Fibroblast of skin of scalp (primary cell): ENCODE data around the gene ACACA.

ENCODE experiments used
- DNase-seq: peaks from one replicate; pipeline ENCODE4 v3.0.0-alpha.2; 2013

Gene ACACA

GRCh38 chr17:37221865-37222264 lies 184.8 kb downstream of the ACACA start:
- no peak for DNase-seq

GRCh38 chr17:37220607-37220953 lies 186.1 kb downstream of the ACACA start:
- DNase-seq = peak; percentile 34

DNA sequence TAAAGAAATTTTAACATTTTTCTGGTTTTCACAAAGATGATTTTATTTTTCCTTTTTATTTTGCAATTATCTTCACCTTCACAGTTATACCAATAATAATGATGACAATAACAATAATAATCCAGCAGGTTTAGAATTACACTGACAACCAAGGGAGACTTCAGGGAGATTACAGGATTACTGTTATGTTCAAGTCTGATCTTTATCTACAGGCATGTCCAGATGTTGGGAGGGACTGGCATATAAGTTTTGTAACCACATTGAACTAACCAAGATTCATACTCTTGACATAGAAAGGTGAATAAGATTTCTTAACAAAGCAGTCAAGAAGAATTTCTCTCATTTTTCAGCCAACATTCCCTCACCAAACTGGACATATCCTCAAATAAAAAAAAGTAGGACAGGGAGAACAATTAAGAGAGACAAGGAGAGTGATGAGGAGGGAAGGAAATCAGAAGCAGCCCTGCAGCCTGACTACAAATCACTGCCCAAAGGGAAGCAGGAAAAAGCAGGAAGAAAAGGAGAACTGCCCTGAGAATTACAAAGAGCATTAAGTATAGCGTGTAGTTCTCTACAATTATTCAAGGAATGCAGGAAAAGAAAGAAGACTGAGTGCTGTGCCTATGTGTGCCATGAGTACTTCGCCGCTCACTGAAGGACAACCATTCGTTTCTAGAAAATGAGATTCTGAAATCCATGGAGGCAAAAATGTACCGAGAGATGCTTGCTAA lies 186.6 kb downstream of the ACACA start:
- no peak for DNase-seq

DNA sequence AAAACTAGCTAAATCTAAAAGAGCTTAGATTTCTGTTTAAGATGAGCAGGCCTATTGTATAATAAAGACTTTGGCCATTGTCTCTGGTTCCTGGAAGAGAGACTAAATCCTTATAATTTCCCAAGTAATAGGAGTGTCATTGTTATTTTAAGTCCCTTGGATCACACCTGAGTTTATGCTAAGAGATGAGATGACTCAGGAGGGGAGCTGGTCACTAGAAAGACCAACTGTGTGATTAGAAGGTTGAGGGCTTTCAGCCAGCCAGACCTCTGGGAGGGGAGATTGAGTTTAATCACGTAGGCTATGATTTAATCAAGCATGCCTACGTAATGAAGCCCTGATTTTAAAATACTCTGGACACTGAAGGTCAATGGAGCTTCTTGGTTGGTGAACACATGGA lies 187.8 kb downstream of the ACACA start:
- no peak for DNase-seq

DNA sequence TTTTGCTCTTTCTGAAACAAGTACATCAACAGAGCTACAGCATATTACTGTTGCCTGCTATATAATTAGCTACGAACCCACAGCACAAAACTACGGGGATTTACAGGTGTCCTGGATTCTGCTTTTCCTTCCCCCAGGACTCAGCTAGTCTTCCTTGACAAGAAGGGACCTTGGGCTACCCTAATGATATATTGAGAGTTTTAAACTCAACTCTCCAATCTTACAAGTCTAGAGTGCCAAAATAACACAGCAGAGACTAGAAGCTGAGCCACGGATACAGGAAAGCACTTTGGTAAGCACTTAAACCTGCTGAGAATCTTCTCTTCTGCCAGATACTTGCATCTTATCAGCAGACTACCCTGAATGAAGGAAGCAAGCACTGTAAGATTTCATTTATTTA lies 192.2 kb downstream of the ACACA start:
- DNase-seq = no peak

DNA sequence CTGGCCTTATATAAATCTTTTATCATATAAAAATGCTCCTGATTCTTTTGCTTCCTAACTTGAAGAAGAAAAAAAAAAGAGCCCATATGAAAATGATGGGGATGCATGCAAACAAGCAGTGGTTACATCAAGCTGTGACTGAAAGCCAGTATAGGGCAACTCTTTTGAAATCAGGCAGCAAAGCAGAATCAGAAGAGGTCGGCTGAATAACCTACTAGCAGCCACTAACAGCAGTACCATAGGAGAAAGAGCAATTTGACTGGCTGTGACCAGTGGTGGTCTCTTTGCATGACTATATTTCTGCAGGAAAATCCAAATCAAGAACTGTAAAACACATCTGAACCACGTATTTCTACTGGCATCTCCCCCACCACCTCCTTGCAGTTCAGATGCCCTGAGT lies 192.7 kb downstream of the ACACA start:
- DNase-seq = no peak

DNA sequence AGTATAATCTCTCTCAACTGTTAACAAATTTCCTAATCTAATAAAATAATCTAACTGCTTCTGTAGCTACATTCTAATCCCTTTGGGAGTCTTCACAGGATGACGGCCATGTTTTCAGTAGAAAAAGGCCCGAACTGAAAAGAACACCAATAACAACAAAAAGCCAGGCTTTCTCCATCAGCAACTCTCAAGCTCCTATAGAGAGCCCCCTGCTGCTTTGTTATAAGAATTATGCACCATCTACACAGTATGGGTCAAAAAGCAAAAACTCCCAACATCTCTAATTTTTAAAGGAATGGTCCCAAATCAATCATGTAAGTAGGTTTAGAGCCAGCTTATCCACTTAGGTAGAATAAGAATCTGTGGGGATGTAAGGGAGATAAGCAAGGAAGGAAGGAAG lies 194.5 kb downstream of the ACACA start:
- DNase-seq = peak; percentile 18

DNA sequence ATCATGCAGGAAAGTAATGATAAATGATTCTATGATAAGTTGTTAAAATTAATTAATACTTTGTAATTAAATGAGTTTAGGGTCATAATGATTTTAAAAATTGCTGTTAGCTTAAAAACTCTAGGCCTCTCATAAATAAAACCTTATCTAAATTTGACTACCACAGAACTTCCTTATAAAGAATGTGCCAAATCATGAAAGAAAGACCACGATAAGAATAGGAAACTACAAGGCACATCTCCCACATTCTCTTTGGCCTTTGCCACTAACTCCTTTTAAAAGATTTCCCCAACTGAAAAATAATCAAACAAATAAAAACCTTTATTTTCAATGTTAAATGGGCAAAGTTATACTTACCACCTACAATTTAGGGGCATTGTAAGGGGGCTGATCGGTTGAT lies 195.5 kb downstream of the ACACA start:
- DNase-seq = no peak

DNA sequence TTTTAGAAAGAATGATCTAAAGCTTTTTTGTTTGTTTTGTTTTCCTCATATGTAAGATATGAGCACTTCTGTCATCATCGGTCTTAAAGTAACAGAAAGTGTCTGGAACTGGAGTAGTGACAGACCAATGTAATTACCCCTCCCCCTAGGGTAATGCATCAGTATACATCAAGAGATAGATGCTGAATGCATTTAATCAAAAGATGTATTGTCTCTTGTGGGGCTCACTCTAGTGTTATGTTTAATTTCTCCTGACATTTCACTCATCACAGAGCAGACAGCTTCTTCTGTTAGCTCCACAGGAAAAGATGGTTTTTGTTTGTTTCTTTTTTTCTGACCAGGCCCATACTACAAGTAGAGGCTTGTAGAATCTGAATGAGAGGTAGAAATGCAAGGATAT lies 199.5 kb downstream of the ACACA start:
- no peak for DNase-seq

GRCh38 chr17:37206299-37206698 lies 200.3 kb downstream of the ACACA start:
- DNase-seq = peak; percentile 7

DNA sequence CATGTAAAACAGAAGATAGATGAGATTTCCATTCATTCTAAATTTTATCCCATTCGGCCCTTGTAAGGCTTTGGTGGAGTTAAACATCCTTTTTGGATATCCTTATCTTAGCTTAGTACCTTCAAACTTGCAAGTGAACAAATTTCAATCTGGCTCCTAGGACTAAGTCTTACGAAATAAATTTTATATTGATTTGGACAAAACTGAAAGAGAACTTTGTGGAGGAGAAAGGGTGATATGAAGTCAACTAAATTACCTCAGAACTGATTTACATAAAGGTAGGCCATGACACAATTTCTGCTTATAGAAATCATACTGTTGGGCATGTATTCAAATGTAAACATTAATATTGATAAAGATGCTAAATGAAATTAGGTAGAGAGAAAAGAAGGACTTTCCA lies 206.1 kb downstream of the ACACA start:
- DNase-seq = no peak

DNA sequence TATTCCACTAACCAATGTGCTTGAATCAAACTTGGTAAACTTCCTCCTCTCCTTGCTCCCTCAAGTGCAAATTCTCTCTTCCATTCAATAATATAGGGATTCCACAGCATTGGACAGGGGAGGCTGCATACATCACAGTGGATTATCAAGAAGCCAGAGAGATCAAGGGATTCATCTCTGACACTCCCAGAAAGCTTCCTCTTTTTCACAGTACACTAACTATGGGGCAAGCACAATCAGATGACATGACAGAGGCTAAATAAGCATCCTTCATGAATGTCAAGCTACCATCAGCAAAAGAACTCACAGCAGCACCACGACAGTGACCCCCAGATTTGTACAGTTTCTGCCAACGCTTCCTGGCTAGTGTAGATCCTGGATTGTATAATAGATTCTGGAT lies 209.3 kb downstream of the ACACA start:
- DNase-seq = no peak

DNA sequence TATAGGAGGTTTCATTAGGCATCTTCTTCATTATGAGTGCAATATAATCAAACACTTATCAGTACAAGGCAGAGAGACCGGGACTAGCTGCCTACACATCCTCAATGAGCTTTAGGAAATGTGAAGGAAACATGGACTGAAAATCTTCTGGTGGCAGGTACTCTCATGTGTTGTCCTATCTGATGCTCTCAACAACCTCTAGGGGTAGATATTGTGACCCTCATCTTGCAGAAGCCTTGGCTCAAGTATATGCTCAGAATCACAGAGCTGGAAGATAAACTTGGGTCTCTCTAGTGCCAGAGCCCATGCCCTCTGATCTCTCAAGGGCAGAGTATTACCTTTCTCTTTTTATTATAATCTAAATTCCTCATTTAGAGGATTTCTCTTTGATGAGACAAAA lies 212.4 kb downstream of the ACACA start:
- DNase-seq = no peak

GRCh38 chr17:37191219-37191618 lies 215.4 kb downstream of the ACACA start:
- peak; percentile 46 for DNase-seq

DNA sequence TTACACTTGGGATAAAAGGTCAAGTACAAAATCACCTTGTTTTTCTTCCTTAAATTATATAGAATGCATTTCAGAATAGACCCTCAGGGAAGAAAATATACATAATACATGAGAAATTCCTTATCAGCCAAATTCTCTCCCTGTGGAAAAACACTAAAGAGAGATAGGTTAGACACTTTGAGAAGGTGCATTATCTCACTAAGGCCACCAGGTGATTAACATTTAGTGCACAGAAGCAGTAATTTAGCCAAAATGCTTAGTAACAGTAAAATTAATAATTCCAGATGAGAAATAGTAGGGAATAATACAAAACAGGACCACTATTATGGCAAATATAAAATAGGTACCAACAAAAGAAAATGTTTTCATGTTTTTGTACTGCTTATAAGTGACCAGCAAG lies 216.1 kb downstream of the ACACA start:
- no peak for DNase-seq

GRCh38 chr17:37188157-37188556 lies 218.5 kb downstream of the ACACA start:
- no peak for DNase-seq

GRCh38 chr17:37187262-37187661 lies 219.4 kb downstream of the ACACA start:
- no peak for DNase-seq

- peak; percentile 61 for DNase-seq
These were observed 223.7 kb downstream of the ACACA start for GRCh38 chr17:37182786-37183465.

DNA sequence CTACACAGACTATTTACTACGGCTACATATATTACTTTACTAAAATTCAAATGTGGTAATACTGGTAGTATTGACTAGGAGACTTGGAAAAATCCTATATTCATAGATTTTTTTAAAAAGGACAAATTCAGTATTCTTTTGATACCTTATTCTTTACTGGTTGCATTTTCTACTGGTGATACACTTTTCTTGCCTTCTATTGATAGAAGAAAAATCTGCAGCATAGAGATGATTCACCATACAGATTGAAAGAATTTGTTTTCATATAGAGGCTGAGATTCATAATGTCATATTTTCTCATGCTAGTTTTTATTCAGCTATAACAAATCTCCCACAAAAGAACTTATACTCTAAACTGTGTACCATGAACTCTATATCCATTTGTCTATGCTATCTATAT lies 226.3 kb downstream of the ACACA start:
- peak; percentile 30 for DNase-seq

- DNase-seq = peak; percentile 78
These were observed 226.7 kb downstream of the ACACA start for GRCh38 chr17:37179893-37180292.

DNA sequence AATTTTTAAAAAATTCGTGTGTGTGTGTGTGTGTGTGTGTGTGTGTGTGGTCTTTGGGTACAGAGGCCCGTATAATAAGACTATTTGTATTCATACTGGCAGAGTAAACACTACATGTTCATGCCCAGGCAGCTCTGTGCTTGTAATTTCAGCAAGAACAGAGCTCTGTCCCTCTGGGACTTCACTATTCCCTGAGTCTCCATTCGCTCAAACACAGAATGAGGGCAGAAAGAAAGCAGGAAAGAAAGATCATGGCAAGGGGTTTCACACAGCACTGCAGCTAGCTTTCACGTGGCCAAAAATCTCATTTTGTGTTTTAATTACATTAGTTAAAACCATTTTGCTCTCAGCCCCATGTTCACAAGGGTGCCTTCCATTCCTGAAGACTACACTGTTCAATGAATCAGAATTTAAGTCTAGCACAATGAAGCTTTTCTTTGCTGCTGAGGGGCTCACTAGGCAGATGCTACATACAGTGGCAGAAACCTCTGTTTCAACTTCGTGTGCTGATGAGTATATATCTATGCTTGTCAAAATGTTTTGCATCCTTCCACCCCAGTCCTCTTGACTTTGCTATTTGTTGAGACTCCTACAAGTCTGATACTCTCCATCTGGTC lies 229.3 kb downstream of the ACACA start:
- DNase-seq = no peak

DNA sequence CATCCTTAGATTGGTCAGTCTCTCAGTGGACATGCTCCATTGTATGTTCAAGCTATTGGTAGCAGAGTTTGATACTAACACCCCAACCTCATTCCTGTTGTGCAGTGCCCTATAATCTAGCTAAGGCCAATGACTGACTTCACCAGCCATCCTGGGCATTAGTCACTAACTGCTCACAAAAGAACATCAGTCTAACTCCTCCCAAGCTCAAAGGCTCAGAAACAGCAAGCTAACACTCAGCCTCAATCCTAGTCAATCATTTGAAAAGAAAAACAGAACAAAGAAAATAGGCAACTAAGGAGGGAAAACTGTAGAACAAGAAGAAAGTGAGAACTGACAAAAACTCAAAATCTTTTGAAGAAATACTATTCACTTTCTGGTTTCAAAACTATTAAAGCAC lies 229.9 kb downstream of the ACACA start:
- DNase-seq = no peak

DNA sequence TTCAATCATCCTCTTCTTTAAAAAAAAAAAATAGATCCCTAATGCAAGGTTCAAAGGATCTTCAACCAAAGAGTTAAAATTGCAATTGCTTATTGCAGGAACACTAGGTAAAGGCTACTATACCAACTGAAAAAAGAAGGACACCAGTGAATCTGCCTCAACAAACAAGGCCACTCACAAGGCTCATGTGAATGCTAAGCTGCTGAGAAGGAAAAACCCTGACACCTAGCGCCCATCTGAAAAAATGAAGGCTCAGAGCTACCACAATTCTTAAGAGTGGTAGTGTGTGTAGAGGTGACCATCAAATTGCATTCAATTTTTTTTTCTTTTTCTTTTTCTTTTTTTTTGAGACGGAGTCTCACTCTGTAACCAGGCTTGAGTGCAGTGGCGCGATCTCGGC lies 232.4 kb downstream of the ACACA start:
- DNase-seq = peak; percentile 42

GRCh38 chr17:37170881-37171425 lies 235.7 kb downstream of the ACACA start:
- no peak for DNase-seq
